DND-41 (cell line): ENCODE results near the gene LARP4B.

Experiments
- CTCF ChIP-seq: IDR thresholded peaks from 2 replicates; pipeline ENCODE4 v1.5.1; 2012; ENCODE audit warnings: borderline replicate concordance, low read length, moderate library complexity, mild to moderate bottlenecking; ENCODE audit not compliant: poor library complexity, severe bottlenecking; ENCODE audit errors: extremely low read depth
- EZH2 ChIP-seq: IDR thresholded peaks from 3 replicates; pipeline ENCODE4 v1.6.1; 2012; ENCODE audit warnings: borderline replicate concordance, low read depth, mild to moderate bottlenecking, moderate library complexity, low read length, inconsistent platforms; ENCODE audit not compliant: severe bottlenecking

GRCh38 chr10:931326-932318 lies at the start of gene LARP4B:
- no peak for TF ChIP-seq CTCF
- no peak for TF ChIP-seq EZH2
